Epithelial cell of esophagus (primary cell): ENCODE data around the gene DUOXA1.
A peak's percentile ranks its signal among the peaks of the same experiment; 100 is the strongest.
"Not testable (repeated sequence)": the region's sequence is repeated elsewhere in the genome, so short reads cannot be mapped to it uniquely, and the experiment has no call there.

Experiments used
- DNase-seq: peaks from one replicate; pipeline ENCODE4 v3.0.0; 2010; ENCODE audit warnings: low read depth
- H3K4me3 ChIP-seq: 2 replicates; pipeline ENCODE4 v1.5.1; 2011; ENCODE audit warnings: mild to moderate bottlenecking, low read length, control low read depth
- CTCF ChIP-seq: IDR thresholded peaks from 2 replicates; pipeline ENCODE4 v1.5.1; 2011; ENCODE audit warnings: low read depth, mild to moderate bottlenecking, low read length, control low read depth, inconsistent platforms; ENCODE audit not compliant: insufficient read depth; ENCODE audit errors: missing control alignments

Gene DUOXA1

GRCh38 chr15:45138814-45139765 is 9.4 kb upstream of the DUOXA1 start:
- no peak for TF ChIP-seq CTCF
- no peak for DNase-seq
- no peak overlapping the region for H3K4me3 ChIP-seq

- no peak for DNase-seq
- TF ChIP-seq CTCF, result no peak
- no peak overlapping the region for H3K4me3 ChIP-seq
Measured at GRCh38 chr15:45137703-45138102, 8.0 kb upstream of the DUOXA1 start.

- no peak for DNase-seq
- no peak overlapping the region for H3K4me3 ChIP-seq
- TF ChIP-seq CTCF, result no peak
Measured at GRCh38 chr15:45136378-45136764, 6.7 kb upstream of the DUOXA1 start.

GRCh38 chr15:45135705-45136377 is 6.2 kb upstream of the DUOXA1 start:
- H3K4me3 ChIP-seq, DNase-seq: not testable (repeated sequence)

- DNase-seq, result no peak
- no peak for TF ChIP-seq CTCF
- H3K4me3 ChIP-seq, result no peak overlapping the region
Measured at GRCh38 chr15:45134682-45135604, 5.3 kb upstream of the DUOXA1 start.

GRCh38 chr15:45134046-45134445 is 4.4 kb upstream of the DUOXA1 start:
- no peak for TF ChIP-seq CTCF
- DNase-seq, result no peak
- no peak overlapping the region for H3K4me3 ChIP-seq

GRCh38 chr15:45133561-45133920 is 3.9 kb upstream of the DUOXA1 start:
- no peak for TF ChIP-seq CTCF
- DNase-seq, result peak; percentile 58
- no peak overlapping the region for H3K4me3 ChIP-seq
